22Rv1 (cell line): ENCODE results near the gene STK11IP.

Experiments used
- ZFX ChIP-seq: fragments of 450-650 bp; IDR thresholded peaks from 2 replicates; pipeline ENCODE4 v1.6.1; 2017; ENCODE audit warnings: antibody characterized with exemption, borderline replicate concordance
- TF ChIP-seq, protein P1 (sequence below): fragments of 450-650 bp; IDR thresholded peaks from 2 replicates; pipeline ENCODE4 v1.5.1; 2017; ENCODE audit warnings: mild to moderate bottlenecking

DNA sequence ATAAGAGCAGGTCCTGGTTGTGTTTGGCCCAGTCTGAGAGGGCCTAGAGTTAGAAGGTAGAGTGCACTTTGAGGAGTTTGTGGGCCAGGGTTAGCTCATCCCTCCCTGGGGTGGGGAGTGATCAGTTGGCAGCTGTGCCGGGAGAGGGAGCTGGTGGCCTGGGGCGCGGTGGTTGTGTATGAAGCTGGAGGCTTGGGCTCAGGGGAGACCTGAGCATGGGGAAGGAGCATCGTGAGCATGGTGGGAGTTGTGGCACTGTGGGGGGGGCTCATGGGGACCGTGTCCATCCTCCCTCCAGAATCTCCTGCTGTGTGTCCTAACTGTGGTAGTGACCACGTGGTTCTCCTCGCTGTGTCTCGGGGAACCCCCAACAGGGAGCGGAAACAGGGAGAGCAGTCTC lies 13.6 kb downstream of the STK11IP start:
- TF ChIP-seq, protein P1, sequence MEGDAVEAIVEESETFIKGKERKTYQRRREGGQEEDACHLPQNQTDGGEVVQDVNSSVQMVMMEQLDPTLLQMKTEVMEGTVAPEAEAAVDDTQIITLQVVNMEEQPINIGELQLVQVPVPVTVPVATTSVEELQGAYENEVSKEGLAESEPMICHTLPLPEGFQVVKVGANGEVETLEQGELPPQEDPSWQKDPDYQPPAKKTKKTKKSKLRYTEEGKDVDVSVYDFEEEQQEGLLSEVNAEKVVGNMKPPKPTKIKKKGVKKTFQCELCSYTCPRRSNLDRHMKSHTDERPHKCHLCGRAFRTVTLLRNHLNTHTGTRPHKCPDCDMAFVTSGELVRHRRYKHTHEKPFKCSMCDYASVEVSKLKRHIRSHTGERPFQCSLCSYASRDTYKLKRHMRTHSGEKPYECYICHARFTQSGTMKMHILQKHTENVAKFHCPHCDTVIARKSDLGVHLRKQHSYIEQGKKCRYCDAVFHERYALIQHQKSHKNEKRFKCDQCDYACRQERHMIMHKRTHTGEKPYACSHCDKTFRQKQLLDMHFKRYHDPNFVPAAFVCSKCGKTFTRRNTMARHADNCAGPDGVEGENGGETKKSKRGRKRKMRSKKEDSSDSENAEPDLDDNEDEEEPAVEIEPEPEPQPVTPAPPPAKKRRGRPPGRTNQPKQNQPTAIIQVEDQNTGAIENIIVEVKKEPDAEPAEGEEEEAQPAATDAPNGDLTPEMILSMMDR, result no peak
- TF ChIP-seq ZFX, result no peak
